HG02642 (cell line): ENCODE measurements around the gene GPR39.
"Not testable (repeated sequence)": the region's sequence is repeated elsewhere in the genome, so short reads cannot be mapped to it uniquely, and the experiment has no call there.

Experiments used
- ATAC-seq: cut with Tn5 transposase; IDR thresholded peaks from one replicate; pipeline ENCODE4 v1.9.1; 2021; ENCODE audit warnings: mild to moderate bottlenecking; ENCODE audit not compliant: unreplicated experiment, poor library complexity

GPR39 gene

DNA sequence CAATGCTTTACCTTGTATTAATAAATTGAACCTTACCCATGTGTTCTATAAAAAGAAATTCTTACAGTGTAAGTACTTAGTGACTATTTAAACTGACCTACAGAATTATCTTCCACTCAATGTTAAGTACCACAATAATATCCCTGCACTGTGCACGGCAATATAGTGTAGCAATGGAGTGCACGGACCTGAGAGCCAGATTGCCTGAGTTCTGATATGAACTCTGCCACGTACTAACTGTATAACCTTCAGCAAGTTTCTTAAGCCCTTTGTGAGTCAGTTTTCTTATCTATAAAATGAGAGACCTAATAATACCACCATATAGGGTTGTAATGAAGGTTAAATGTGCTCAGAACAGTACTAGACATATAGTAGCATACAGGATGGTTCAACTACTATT is 66.2 kb downstream of the GPR39 start:
- no peak for ATAC-seq

DNA sequence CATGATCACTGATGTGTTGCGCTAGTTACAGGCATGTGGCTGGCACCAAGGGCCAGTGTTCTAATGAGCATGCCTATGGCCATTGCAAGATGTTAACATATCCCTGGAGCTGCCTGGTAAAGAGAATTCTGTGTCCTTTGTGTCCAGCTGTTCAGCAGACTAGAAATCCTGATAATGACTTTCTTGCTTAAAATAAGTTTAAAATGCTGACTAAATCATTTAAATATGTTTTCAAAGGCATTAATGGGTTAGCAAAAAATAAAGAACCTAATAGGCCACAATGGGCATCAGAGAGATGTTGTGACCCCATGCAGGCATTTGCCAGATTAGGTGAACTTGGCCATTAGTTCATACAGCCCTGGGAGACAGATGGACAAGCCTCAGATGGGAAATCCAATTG is 67.5 kb downstream of the GPR39 start:
- no peak for ATAC-seq

DNA sequence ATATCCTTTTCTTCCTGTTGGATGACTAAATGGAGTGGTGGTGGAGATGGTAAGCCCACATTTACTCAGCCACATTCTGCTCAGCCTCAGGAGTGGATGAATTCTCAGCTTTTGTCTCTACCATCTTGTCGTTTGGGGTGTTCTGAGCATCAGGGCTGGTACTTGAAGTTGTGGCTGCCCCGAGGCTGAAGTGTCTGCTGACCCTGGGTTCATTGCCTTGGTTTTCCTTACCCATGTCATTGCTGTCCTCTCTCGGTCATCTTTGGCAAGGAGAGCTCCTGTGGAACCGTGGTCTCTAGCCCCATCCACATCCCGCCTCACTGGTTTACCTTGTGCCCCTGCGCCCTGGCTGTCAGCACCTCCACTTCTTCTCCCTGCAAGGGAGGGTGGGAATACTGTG is 71.9 kb downstream of the GPR39 start:
- no peak for ATAC-seq

DNA sequence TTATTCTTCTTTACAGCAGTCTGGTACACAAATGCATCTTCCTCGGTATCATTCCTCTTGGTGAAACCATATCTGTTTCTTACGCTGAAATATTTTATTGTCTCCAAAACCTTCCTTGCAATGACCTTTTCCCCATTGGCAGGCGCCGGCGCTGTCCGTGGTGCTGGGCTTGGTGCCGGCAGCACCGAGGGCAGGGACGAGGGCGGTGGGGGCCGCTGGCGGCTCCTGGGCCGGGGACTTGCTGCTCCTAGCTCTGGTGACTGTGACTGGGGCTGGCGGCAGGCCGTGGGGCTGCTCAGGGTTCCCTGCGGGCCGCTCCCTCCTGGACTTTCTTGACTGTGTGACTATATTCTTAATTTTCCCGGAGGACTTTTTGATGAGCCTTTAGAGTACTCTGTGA is 72.5 kb downstream of the GPR39 start:
- ATAC-seq = no peak

GRCh38 chr2:132495881-132496280 is 79.3 kb downstream of the GPR39 start:
- no peak for ATAC-seq

GRCh38 chr2:132496555-132496954 is 80.0 kb downstream of the GPR39 start:
- ATAC-seq = no peak

GRCh38 chr2:132497591-132497990 is 81.0 kb downstream of the GPR39 start:
- ATAC-seq = no peak

DNA sequence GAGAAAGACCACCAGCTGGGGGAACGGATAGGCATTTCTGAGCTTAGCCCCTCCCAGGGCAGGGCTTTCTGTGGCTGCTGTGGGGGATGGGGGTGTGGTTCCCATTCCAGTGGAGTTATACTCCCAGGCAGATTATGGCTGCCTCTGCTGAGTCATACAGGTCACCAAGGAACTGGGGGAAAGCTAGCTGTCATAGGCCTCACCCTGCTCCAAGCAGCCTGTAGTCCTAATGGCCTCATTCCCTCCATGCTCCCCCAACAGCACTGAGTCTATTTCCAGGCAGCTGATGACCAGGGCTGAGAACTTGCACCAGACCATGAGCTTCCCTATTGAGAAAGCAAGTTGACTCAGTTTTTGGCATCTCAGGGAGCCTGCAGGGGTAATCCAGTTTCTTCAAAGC is 87.1 kb downstream of the GPR39 start:
- ATAC-seq = no peak

DNA sequence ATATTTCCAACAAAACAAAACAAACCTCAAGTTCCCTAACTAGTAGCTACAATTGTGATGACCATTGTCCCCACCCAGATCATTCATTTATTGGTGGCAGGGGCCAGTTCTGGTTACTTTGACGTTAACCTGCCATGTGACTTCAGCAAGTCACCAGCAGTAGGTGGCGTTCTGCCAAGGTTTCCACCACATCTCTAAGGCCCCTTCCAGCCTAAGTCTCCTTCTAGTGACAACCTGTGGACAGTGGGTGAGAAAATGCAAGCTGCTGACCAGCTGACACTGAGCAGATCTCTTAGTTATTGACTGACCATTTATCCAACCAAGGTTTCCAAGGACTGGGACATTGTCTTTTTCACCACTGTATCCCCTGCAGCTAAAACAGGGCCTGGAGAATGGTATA is 98.4 kb downstream of the GPR39 start:
- no peak for ATAC-seq

GRCh38 chr2:132517386-132517785 is 100.8 kb downstream of the GPR39 start:
- ATAC-seq = no peak

GRCh38 chr2:132518302-132518701 is 101.7 kb downstream of the GPR39 start:
- ATAC-seq = no peak

DNA sequence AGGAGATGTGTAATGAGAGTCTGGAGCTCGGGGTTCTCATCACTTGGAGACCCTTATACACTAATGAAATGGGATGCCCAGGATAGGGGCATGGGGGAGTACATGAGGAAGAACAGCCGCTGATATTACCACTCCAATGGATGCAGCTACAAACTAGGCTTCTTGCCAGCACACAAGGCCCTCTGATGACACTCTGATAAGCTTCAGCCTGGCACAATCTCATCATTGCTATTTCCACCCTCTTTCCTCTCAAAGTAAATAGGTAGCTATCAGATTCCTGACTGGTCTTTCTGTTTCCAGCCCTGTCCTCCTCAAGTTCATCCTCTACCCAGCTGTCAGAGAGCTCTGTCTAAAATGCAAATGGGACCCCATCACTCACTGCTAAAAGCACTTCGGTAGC is 103.0 kb downstream of the GPR39 start:
- no peak for ATAC-seq

- ATAC-seq = no peak
These were observed 104.7 kb downstream of the GPR39 start for GRCh38 chr2:132521341-132521740.

GRCh38 chr2:132522901-132523300 is 106.3 kb downstream of the GPR39 start:
- no peak for ATAC-seq

DNA sequence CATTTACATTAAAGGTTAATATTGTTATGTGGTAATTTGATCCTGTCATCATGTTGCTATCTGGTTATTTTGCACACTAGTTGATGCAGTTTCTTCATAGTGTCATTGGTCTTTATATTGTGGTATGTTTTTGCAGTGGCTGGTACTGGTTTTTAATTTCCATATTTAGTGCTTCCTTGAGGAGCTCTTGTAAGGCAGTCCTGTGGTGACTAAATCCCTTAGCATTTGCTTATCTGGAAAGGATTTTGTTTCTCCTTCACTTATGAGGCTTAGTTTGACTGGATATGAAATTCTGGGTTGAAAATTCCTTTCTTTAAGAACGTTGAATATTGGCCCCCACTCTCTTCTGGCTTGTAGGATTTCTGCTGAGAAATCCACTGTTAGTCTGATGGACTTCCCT is 120.5 kb downstream of the GPR39 start:
- not testable (repeated sequence) for ATAC-seq

GRCh38 chr2:132538331-132538855 is 121.8 kb downstream of the GPR39 start:
- ATAC-seq = no peak

GRCh38 chr2:132540166-132540565 is 123.6 kb downstream of the GPR39 start:
- ATAC-seq = no peak

GRCh38 chr2:132542953-132543569 is 126.5 kb downstream of the GPR39 start:
- no peak for ATAC-seq

DNA sequence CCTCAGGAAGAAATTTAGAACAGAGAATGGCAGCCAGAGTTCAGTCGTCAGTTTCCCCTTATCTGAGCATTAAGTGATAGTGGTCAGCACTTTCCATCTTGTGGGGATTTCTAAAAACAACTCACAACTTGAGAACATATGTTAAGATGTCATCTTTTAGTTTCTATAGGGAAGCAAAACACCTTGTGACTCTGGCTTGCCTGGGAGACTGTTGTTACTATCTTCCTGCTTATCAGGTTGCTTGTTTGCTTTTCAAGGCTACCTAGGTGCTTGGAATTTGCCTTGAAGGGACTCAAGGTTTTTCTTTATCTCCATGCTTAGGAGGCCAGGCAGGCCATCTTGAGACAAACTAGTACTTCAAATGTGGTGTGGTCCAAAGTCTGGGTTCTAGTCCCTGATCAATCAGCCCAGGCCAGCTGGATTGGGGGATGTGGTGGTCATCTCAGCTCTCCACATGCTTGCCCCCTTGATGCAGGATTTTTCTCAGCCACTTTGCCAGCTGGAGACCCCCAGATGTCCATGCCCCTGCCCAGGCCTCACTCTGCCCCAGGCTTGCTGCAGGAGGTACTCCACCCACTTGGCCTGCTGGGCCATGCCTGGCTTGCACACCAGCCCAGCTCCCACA is 127.5 kb downstream of the GPR39 start:
- no peak for ATAC-seq

- ATAC-seq = no peak
These were observed 130.6 kb downstream of the GPR39 start for GRCh38 chr2:132547090-132547687.

DNA sequence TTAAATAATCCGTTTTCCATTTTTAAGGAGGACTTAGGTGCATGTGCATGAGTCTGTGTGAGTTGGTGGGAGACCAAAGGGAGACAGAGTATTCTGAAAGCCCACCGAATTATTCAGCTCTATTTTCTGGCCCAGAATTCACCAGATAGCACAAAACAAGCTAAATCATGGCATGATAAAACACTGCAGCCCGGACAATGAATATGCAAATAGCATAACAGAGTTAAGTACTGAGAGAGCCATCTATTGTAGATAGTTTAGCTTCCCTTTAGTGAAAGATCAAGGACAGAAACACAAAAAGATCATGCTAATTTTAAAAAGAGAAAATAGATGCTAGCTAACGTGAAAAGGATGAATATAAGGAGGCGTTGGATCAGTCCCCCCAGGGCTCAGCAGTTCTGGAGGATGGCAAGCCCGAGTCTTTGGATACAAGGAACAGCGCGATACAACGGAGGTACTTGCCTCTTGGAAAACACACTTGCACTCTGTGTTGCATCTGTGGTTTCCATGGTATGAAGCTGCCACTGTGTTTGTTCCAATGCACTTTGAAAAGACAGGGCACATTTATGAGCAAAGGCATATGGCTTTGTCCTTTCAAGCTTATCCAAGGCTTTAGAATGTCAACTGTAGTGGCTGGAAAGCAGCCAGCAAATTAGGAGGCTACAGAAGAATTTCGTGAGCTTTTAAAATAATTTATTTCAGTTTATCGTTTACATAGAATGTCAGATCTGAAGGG is 133.5 kb downstream of the GPR39 start:
- ATAC-seq = no peak
